ENCODE data around the gene MGLL.
A peak's percentile ranks its signal among the peaks of the same experiment; 100 is the strongest.

MGLL gene

DNA sequence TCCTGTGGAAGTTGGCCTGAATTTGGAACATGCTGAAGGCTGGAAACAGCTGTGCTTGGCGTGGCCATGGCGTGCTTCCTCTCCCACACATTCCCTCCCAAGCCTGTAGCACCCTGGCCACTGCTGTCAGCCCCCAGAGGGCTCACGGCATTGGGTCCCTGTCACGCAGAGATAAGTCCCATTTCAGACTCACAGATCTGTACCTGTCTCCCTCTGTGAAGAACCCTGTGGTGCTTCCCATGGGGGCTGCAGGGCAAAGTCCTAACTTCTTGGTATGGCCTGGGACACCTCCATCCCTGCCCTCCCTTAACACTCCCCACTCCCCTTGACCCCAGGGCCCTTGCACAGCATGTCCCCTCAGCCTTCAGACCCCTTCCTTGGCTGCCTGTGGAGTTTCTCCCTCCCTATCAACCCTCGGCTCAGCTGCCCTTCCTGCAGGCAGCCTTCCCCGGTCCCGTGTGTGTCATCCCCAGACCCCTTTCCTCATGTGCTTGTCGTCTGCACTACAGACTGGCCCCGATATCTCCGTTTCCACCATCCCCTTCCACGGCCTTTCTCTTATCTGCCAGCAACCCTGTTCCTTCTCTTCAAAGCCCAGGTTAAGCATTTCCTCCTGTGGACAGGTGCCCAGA, 120.9 kb downstream of the MGLL start:
- DNase-seq = no peak

GRCh38 chr3:127700406-127700805, 121.9 kb downstream of the MGLL start:
- DNase-seq = no peak

DNA sequence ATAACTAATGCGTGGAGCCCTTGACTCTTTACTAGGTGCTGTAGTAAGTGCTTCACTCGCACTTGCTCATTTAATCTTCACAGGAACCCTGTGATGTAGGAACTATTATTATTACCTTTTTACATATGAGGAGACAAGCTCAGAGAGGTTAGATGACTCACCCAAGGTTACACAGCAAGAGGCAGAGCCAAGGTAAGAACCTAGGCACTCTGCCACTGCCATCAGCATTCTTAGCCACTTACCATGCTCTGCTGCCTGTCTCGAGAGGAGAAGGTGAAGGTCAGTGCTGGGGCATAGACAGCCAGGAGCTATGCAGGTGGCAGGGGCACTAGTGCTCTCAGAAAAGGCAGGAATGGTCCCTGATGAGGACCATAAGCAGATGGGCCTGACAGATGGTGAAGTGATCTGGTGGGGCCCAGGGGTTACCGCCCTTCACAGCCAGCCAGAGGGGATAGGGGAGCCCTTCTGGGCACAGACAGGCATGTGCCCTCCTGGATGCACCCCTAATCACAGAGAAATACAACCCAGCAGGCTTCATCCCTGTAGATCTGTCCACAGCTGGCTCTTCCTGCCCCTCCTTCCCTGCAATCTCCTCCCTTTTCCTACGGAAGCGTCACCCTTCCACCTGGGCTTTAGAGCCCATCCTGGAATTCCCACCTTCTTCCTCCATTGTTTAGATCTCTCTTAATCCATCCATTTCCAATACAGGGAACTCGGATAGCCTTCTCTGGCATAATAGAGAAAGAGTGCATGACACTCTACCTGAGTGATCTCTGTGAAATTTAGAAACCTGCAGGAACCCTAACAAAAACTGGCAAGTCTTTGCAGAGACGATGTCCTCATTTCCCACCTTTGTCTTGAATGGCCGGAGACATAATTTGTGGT, 122.7 kb downstream of the MGLL start:
- no peak for DNase-seq

DNA sequence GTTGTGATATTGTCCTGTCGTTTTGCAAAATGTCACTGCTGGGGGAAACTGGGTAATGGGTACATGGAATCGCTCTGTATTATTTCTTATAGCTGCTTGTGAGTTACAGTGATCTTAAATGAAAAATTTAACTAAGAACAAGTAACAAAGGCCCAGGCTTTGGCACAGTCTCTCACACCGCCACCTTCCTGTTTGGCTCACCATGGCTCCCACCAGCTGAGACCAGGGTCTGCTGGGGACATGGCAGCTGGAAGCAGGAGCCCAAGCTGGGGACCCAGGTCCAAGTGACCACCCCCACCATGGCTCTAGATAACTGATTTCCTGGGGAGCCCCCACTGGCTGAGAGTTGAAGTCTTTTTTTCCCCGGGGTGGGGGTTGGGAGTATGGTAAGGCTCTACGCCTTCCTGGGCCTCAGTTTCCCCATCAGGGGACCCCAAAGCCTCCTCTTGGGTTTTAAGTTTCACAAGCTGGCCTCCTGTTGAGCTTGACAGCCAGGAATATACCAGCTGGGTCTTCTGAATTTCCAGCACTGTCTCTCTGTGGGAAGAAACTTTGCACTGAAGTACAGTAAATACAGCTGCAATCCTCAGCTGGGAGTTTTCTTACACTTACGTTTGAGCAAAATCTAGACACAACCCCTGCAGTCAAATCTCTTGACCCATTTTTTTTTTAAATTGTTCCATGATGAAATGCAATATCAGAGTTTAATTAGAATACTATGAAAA, 123.5 kb downstream of the MGLL start:
- no peak for DNase-seq

GRCh38 chr3:127698286-127698685, 124.0 kb downstream of the MGLL start:
- DNase-seq = no peak

- peak in 3 of 5 donors; percentile 19 to 48 (median 21) for DNase-seq
Observed at GRCh38 chr3:127697551-127698240, 124.6 kb downstream of the MGLL start.

- DNase-seq = peak in 3 of 5 donors; percentile 29 to 52 (median 36)
Observed at GRCh38 chr3:127694467-127695215, 127.7 kb downstream of the MGLL start.

- no peak for DNase-seq
Observed at GRCh38 chr3:127693336-127693843, 128.9 kb downstream of the MGLL start.

- no peak for DNase-seq
Observed at GRCh38 chr3:127692501-127693335, 129.6 kb downstream of the MGLL start.

DNA sequence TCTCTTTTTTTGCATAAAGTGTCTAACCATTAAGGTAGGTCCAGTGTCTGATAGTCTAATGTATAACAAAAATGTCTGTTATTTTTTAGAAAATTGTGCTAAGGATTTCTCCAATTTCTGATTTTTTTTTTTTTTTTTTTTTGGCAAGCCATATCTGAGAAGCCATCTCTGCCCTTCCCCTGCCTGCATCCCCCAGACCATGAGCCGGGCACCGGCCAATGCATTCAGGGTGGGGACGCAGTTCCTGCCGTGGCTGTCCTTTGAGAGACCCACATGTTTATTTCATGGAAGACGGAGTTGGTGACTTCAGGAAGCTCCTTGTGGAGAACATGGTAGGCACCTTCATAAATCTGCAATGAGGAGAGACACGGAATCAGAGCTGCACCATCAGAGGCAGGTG, 130.3 kb downstream of the MGLL start:
- no peak for DNase-seq

DNA sequence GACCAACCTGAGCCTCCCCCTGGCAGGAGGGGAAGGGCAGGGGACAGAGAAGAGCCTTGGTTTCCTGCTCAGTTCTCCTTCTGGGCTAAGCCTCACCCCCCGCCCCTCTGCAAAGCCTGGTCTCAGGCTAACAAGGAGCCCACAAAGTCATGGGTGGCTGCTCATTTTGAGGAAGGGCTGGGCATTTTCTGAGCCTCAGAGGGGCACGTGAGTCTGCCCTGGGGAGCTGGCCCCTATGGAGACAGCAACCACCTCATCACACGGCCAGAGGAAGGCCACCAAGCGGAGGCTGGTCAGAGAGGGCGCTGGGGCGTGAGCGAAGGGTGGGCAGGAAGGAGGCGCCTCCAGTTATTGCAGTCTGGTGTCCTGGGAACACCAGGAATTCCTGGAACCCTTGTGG, 130.8 kb downstream of the MGLL start:
- no peak for DNase-seq

DNA sequence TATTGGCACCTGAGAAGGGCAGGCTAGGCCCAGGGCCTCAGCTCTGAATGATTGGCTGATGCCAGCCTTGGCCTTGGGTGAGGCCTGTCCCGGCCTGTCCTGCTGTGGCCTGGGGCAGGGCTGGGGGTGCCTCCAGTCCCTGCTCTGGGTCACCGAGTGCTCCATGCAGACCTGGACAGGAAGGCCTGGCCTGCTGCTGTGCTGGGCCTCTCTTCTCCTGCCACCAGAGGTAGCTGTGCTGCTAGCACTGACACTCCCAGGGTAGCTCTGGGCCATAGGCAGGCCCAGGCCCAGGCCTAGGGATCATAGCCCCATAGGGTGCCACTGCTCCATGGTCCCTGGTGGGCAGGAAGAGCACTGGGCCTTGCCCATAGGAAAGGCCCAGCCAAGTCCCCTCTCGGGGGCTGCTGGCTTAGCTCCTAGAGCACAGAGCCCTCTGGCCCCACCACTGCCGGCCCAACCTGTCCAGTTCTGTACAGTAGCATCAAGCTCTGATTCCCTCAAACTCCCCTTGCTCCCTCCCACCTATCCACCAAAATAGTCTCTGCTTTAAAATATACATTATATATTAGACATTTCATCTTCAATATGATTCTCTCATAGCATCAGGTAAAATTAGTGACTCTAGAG, 131.4 kb downstream of the MGLL start:
- DNase-seq = no peak

DNA sequence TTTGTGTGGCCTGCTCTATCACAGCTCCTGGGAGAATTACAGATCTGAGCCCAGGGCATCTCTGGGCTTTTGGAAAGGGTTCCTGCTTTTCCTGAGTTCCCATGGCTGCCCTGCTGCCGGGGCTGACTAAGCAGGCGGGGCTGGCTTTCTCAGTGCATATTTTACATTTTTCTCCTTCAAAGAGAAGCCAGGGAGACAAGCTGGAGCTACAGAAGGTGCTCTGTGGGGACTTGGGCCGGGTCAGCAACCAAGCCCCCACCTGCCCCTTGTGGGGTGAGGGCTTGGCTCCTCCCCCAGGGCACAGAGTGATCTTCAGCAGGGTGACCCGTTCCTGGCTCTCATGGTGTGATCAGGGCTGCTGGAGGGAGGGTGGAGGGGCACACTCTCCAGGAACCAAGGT, 132.2 kb downstream of the MGLL start:
- DNase-seq = no peak

GRCh38 chr3:127689266-127689860, 133.0 kb downstream of the MGLL start:
- no peak for DNase-seq

- no peak for DNase-seq
Observed at GRCh38 chr3:127688416-127689265, 133.7 kb downstream of the MGLL start.

DNA sequence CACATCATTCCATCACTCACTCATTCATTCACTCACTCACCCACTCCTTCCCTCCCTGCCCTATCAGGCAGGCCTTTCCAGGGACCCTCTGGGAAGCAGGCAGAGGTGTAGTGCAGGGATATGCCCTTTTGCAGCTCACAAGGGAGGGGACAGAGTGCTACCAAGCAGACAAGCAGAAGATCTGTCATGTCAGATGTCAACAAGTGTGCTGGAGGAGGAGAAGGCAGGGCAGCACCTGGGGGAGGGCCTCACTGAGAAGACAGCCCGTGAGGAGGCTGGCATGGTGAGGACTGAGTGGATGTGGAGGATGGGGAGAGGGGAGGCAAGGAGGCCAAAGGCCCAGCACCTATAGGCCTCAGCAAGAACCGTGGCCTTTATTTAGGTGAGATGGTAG, 134.3 kb downstream of the MGLL start:
- no peak for DNase-seq

GRCh38 chr3:127687228-127687737, 135.0 kb downstream of the MGLL start:
- DNase-seq = no peak

- no peak for DNase-seq
Observed at GRCh38 chr3:127686512-127686894, 135.8 kb downstream of the MGLL start.
